HFFc6 (cell line): ENCODE measurements around the gene SHISA4. TPM values are rescaled to one million over a fixed set of nuclear protein-coding genes. Genes with fewer than 3 reads are reported as not detected.
A peak's percentile ranks its signal among the peaks of the same experiment; 100 is the strongest.

ENCODE experiments used
- DNase-seq: peaks from one replicate; pipeline ENCODE4 v3.0.0-alpha.2; 2018
- H3K27ac Mint-ChIP-seq: 2 replicates; pipeline ENCODE4 v1.8.0; 2020; ENCODE audit warnings: mild to moderate bottlenecking, mixed read lengths
- H3K27me3 Mint-ChIP-seq: 2 replicates; pipeline ENCODE4 v1.8.0; 2021; ENCODE audit warnings: mild to moderate bottlenecking, moderate library complexity, mixed read lengths; ENCODE audit not compliant: insufficient read depth
- H3K36me3 Mint-ChIP-seq: 2 replicates; pipeline ENCODE4 v1.8.0; 2021; ENCODE audit warnings: low read depth, mixed read lengths
- H3K4me1 Mint-ChIP-seq: 2 replicates; pipeline ENCODE4 v1.8.0; 2020; ENCODE audit warnings: low read depth, mixed read lengths
- H3K4me3 Mint-ChIP-seq: 2 replicates; pipeline ENCODE4 v1.8.0; 2020; ENCODE audit warnings: mild to moderate bottlenecking, moderate library complexity, mixed read lengths
- H3K9me3 Mint-ChIP-seq: 2 replicates; pipeline ENCODE4 v1.8.0; 2020; ENCODE audit warnings: mild to moderate bottlenecking, mixed read lengths
- total RNA-seq, 6 experiments: library from RNA; stranded (reverse); fragmentation: NEBNext Ultra II Directional; extraction: Animal tissue kit (Norgen Biotek cat#: 25700); gene quantifications; 2 replicates in 1 of 6; 3 replicates in 5 of 6; pipeline ENCODE4 v1.2.3, GENCODE V29; 2021
- TF ChIP-seq, protein P1 (sequence below): fragments of 200-600 bp; sonication (generic); IDR thresholded peaks from 2 replicates; pipeline ENCODE4 v1.5.0; 2021; ENCODE audit warnings: antibody characterized with exemption, mild to moderate bottlenecking

Gene SHISA4
- total RNA-seq, 6 experiments from 2014 or later = 29.8 to 49.6 (median 39.9) TPM

DNA sequence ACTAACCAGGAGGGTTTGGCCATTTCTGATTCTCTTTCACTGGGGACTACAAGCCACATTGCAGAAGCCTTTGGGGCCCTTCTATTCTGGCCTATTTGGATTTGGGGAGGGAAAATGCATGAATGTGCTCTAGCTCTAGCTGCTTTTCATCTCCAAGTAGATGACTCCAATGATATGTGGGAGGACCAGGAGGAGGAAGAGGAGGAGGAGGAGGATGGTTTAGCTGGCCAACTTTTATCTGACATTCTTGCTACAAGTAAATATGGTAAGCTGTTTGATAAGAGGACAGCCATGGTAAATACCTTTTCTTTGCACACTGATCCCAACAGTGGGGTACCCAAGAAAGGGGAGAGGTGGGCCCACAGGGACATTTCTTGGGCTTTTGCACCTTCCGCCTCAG, 14.0 kb upstream of the SHISA4 start:
- no peak overlapping the region for H3K4me3 Mint-ChIP-seq
- H3K36me3 Mint-ChIP-seq = peaks cover 46% of the 10 kb centered on the region
- TF ChIP-seq, protein P1, sequence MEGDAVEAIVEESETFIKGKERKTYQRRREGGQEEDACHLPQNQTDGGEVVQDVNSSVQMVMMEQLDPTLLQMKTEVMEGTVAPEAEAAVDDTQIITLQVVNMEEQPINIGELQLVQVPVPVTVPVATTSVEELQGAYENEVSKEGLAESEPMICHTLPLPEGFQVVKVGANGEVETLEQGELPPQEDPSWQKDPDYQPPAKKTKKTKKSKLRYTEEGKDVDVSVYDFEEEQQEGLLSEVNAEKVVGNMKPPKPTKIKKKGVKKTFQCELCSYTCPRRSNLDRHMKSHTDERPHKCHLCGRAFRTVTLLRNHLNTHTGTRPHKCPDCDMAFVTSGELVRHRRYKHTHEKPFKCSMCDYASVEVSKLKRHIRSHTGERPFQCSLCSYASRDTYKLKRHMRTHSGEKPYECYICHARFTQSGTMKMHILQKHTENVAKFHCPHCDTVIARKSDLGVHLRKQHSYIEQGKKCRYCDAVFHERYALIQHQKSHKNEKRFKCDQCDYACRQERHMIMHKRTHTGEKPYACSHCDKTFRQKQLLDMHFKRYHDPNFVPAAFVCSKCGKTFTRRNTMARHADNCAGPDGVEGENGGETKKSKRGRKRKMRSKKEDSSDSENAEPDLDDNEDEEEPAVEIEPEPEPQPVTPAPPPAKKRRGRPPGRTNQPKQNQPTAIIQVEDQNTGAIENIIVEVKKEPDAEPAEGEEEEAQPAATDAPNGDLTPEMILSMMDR = no peak
- H3K9me3 Mint-ChIP-seq = no peaks in the 10 kb centered on the region
- H3K27ac Mint-ChIP-seq = no peak overlapping the region
- H3K4me1 Mint-ChIP-seq = peaks cover 25% of the 10 kb centered on the region
- peaks cover 4% of the 10 kb centered on the region; the same call in 1 of the 2 replicates for H3K27me3 Mint-ChIP-seq
- DNase-seq = no peak

DNA sequence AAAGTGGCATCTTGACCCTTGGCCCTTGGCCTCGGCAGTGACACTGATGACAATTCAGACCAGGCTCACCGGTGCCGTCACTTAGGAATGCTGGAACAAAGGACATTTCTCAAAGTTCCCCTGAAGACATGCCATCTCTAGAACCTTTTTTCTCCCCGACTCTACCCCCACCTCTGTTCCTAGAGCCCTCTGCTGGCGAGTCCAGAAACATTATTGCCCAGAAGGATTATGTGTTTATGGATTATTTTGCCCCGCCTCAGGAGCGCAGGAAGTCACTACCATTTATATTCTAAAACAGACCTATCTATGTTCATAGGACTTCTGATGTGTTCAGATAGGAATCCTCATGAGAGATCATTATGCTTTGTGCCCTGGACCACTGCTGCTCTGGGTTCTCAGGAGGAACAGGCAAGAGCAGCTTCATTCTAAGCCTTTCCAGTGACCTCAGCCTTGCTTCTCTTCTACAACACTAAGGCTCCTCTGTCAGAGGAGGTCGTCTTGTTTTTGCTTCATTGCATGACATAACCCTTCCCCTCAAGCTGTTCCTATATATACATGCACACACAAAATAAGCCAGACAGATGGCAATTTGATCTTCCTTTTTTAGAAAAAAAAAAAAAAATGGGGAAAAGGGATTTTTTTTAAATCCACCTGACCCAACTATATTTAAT, 12.4 kb upstream of the SHISA4 start:
- Mint-ChIP-seq H3K9me3 (no peaks in the 10 kb centered on the region), H3K27ac (no peak overlapping the region), H3K4me1 (peaks cover 13% of the 10 kb centered on the region), H3K36me3 (peaks cover 31% of the 10 kb centered on the region), H3K4me3 (no peak overlapping the region), H3K27me3 (peaks cover 4% of the 10 kb centered on the region; the same call in 1 of the 2 replicates)
- no peak for DNase-seq
- TF ChIP-seq, protein P1 = peak; percentile 74

DNA sequence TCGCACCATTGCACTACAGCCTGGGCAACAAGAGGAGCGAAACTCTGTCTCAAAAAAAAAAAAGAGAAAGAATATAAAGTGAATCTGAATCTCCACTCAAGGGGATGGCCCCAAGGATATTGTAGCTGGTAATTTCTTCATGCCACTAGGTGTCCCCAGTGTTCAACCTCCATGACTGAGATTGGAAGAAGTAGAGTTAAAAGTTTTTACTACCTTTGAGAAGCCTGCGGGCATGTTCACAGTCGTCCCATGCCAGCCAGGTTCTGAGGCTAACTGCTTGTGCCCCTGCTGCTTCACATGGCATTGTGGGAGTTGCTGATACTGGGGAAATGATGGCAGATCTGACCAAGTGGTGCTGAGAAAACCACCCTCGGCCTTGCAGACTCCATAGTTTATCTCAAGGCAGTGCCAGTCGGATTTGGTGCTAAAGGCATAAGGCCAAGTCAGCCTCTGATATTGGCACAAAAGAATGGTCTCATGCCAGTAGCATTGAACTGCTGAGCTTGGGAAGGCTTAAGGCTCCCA, 10.8 kb upstream of the SHISA4 start:
- no peak overlapping the region for H3K27ac Mint-ChIP-seq
- H3K4me1 Mint-ChIP-seq = peaks cover 28% of the 10 kb centered on the region
- H3K36me3 Mint-ChIP-seq = peaks cover 16% of the 10 kb centered on the region
- peaks cover 4% of the 10 kb centered on the region; the same call in 1 of the 2 replicates for H3K27me3 Mint-ChIP-seq
- no peak overlapping the region for H3K4me3 Mint-ChIP-seq
- H3K9me3 Mint-ChIP-seq = no peaks in the 10 kb centered on the region
- peak; percentile 55 for DNase-seq
- TF ChIP-seq, protein P1 = peak; percentile 84

DNA sequence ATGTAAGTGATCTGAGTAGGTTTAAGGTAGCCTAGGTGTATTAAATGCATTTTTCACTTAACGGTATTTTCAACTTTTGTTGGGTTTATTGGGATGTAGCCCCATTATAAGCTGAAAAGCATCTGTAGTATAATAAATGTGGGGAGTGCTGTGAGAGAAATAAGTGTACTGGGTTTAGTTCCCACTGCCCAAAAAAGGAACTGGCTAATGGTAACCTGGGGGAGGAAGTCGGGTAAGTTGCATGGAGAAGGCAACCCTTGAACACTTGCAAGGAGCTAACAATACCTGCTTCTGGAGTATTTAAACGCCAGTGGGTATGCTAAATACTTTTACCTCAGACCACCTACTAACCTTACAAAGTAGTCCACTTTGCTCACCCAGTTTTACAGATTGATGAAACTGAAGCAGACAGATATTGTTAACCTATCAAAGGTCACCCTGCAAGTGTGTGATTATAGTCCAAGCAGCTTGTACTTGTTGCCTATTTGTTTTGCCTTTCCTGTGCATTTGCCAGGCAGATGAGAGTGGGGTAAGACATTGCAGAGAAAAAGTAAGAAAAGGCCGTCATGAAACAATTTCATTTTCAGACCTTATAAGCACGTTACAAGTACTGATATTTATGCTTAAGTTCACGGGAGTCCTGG, 7.6 kb upstream of the SHISA4 start:
- no peaks in the 10 kb centered on the region for H3K9me3 Mint-ChIP-seq
- H3K27me3 Mint-ChIP-seq = peaks cover under 1% of the 10 kb centered on the region; the same call in 1 of the 2 replicates
- peaks cover 56% of the 10 kb centered on the region for H3K4me1 Mint-ChIP-seq
- peaks cover 4% of the 10 kb centered on the region; the same call in 1 of the 2 replicates for H3K36me3 Mint-ChIP-seq
- no peak overlapping the region; the same call in 1 of the 2 replicates for H3K27ac Mint-ChIP-seq
- no peak for DNase-seq
- H3K4me3 Mint-ChIP-seq = no peak overlapping the region
- TF ChIP-seq, protein P1 = no peak

DNA sequence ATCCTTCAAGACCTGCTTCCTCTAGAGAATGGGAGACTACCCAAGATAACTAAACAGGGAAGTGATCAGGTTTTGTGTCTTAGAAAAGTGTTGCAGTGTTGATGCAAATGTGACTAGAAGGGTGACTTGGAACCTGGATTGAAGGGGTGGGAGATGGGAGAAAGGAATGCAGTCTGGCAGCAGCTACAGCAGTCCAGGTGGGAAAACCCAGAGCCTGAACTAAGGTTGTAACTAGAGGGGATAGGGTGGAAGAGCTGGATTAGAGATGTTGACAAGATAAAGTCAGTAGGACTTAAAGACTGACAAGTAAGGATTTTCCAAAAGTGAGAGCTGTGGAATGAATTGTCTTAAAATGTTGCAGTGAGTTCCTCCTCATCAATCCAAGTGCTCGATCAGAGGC, 7.1 kb upstream of the SHISA4 start:
- TF ChIP-seq, protein P1 = no peak
- Mint-ChIP-seq H3K9me3 (no peaks in the 10 kb centered on the region), H3K4me1 (peaks cover 55% of the 10 kb centered on the region), H3K4me3 (no peak overlapping the region), H3K27ac (peak overlapping the region; percentile 46; the same call in 1 of the 2 replicates), H3K27me3 (no peaks in the 10 kb centered on the region; the same call in 1 of the 2 replicates), H3K36me3 (no peaks in the 10 kb centered on the region; the same call in 1 of the 2 replicates)
- DNase-seq = no peak
